Cardiac fibroblast (primary cell): ENCODE data around the gene ZNF222.

Source experiments
- DNase-seq, 2 donors: peaks; one replicate each; pipeline versions ENCODE4 v3.0.0 to v3.0.0-alpha.2; 2010; ENCODE audit warnings: low read depth in 2 of 2
- H3K4me3 ChIP-seq, 2 donors: replicated peaks in 1 of 2; 1 replicate in 1 of 2; 2 replicates in 1 of 2; pipeline ENCODE4 v1.5.1; 2011; ENCODE audit warnings: low read depth in 2 of 2, low read length in 2 of 2, mild to moderate bottlenecking in 2 of 2, moderate library complexity in 1 of 2
- CTCF ChIP-seq: IDR thresholded peaks from one replicate; pipeline ENCODE4 v1.5.1; 2011; ENCODE audit warnings: low read depth, mild to moderate bottlenecking, low read length, inconsistent platforms

Gene ZNF222

GRCh38 chr19:44025217-44025936, at the start of gene ZNF222:
TSS of gene ZNF222 (plus strand) at chr19:44025379. CDS start at chr19:44025437, 58 bp downstream.
- DNase-seq = peak; percentile 89 to 93
- no peak for TF ChIP-seq CTCF
- H3K4me3 ChIP-seq = peak within 1 kb of the TSS; percentile 78 to 90

DNA sequence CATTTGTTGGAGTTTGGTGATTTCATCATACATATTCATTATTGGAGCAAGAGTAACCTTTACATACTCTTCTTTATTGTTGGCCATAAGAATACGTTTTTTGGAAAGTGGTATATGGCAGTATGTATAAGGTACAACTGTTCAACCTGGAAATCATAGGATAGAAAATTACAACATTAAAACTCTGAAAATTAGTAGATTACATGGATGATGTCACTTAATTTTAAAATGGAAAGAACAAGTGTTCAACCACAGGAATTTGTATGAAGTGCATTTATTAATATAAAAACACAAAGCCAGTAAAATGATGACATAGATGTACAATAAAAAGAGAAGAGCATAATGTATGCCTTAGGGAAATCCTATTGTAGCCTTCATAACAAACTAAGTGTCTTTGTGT, 48.4 kb upstream of the ZNF222 start:
- no peak for TF ChIP-seq CTCF
- no peak for DNase-seq
- no peak overlapping the region for H3K4me3 ChIP-seq

GRCh38 chr19:43983544-43983911, 41.7 kb upstream of the ZNF222 start:
- no peak for DNase-seq
- no peak for TF ChIP-seq CTCF
- peak overlapping the region; percentile 74 to 89 for H3K4me3 ChIP-seq

GRCh38 chr19:43983912-43984686, 41.1 kb upstream of the ZNF222 start, which contains the start of gene ZNF155:
TSS of gene ZNF155 (plus strand) at chr19:43984188. CDS start at chr19:43988544, 4,356 bp downstream.
- peak within 1 kb of the TSS; percentile 74 to 89 for H3K4me3 ChIP-seq
- TF ChIP-seq CTCF = no peak
- DNase-seq = peak; percentile 98

DNA sequence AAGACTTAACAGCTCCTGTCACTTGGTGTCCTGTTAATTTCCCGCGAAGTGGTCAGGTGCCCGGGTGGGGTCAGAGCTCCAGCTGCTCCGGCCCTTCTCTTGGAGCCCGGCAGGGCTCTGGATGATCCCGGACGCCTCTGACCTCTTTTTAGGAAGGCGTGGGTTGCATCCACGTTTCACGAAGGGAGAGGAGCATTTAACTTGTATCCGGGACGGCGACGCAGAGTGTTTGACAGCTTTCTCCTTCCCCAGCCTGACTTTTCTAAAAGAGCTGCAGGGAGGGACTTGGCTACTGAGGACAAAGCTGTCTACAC, 40.5 kb upstream of the ZNF222 start:
- H3K4me3 ChIP-seq = peak overlapping the region; percentile 74 to 89
- DNase-seq = no peak
- no peak for TF ChIP-seq CTCF

DNA sequence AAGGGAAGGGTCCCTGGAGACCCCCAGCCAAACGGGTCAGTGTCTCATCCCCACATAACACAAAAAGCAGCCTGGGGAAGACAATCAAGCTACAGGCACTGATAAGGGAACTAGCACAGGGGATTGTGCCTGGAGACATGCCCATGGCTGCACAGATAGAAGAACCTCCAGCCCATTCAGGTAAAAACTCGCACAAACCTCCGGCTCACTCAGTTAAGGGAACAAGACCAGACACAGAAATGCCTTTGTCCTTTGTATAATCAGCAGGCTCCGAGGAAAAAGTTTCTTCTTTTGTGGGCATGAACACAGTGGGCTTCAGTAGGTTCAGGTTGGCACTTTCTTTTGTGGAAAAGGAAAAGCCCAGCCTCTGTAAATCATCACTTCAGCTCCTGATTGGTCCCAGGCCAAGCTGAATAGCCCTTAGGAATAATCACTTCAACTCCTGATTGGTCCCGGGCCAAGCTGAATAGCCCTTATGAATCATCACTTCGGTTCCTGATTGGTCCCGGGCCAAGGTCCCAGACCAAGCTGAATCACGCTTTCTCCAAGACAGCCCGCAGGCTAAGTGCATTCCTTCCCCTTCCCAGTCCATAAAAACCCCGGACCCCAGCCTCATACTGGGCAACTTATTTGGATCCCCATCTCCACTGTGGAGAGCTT, 27.4 kb upstream of the ZNF222 start:
- no peak for TF ChIP-seq CTCF
- DNase-seq = peak; percentile 18 to 71
- H3K4me3 ChIP-seq = no peak overlapping the region
